Muscle of back (tissue), 11 donors: ENCODE results near the gene ARL15. TPM values are rescaled to one million over a fixed set of nuclear protein-coding genes. Genes with fewer than 3 reads are reported as not detected.

Experiments used
- DNase-seq, 3 donors: peaks; one replicate each; pipeline versions ENCODE4 v3.0.0 to v3.0.0-alpha.2; 2013
- polyA plus RNA-seq, 10 donors: library from polyadenylated mRNA; unstranded; fragments of 120-200 nt; gene quantifications; one replicate each; pipeline ENCODE4 v1.2.1, GENCODE V29; 2013; ENCODE audit not compliant: insufficient read length in 10 of 10

Gene ARL15
- polyA plus RNA-seq, 10 donors, result 22.5 to 30.3 (median 27.3) TPM

GRCh38 chr5:53943938-53944337 is 366.4 kb downstream of the ARL15 start:
- DNase-seq, result no peak

GRCh38 chr5:53942724-53943123 is 367.6 kb downstream of the ARL15 start:
- peak in 2 of 3 donors; percentile 52 to 74 for DNase-seq

- DNase-seq, result no peak
Measured at GRCh38 chr5:53940921-53941320, 369.5 kb downstream of the ARL15 start.

- DNase-seq, result no peak
Measured at GRCh38 chr5:53937467-53937866, 372.9 kb downstream of the ARL15 start.

GRCh38 chr5:53936481-53937352 is 373.7 kb downstream of the ARL15 start:
- peak in 1 of 3 donors; percentile 56 for DNase-seq

- DNase-seq, result no peak
Measured at GRCh38 chr5:53934151-53934820, 376.1 kb downstream of the ARL15 start.

GRCh38 chr5:53932351-53932750 is 378.0 kb downstream of the ARL15 start:
- DNase-seq, result no peak

- no peak for DNase-seq
Measured at GRCh38 chr5:53930457-53930856, 379.9 kb downstream of the ARL15 start.

- no peak for DNase-seq
Measured at GRCh38 chr5:53929570-53929969, 380.8 kb downstream of the ARL15 start.

- no peak for DNase-seq
Measured at GRCh38 chr5:53929152-53929551, 381.2 kb downstream of the ARL15 start.

- DNase-seq, result no peak
Measured at GRCh38 chr5:53928641-53929040, 381.7 kb downstream of the ARL15 start.

GRCh38 chr5:53927668-53928247 is 382.6 kb downstream of the ARL15 start:
- DNase-seq, result no peak

- no peak for DNase-seq
Measured at GRCh38 chr5:53926026-53926425, 384.3 kb downstream of the ARL15 start.

- peak in 2 of 3 donors; percentile 22 to 63 for DNase-seq
Measured at GRCh38 chr5:53924392-53924791, 386.0 kb downstream of the ARL15 start.

- DNase-seq, result peak in 2 of 3 donors; percentile 32 to 68
Measured at GRCh38 chr5:53923961-53924360, 386.4 kb downstream of the ARL15 start.

GRCh38 chr5:53922508-53923498 is 387.6 kb downstream of the ARL15 start:
- DNase-seq, result no peak

- DNase-seq, result no peak
Measured at GRCh38 chr5:53917826-53918225, 392.5 kb downstream of the ARL15 start.

- no peak for DNase-seq
Measured at GRCh38 chr5:53917095-53917494, 393.3 kb downstream of the ARL15 start.

GRCh38 chr5:53915120-53915519 is 395.3 kb downstream of the ARL15 start:
- no peak for DNase-seq

GRCh38 chr5:53913941-53914340 is 396.4 kb downstream of the ARL15 start:
- no peak for DNase-seq

GRCh38 chr5:53908757-53909156 is 401.6 kb downstream of the ARL15 start:
- no peak for DNase-seq
